ENCODE measurements around the gene TMEM151B. TPM values are rescaled to one million over a fixed set of nuclear protein-coding genes. Genes with fewer than 3 reads are reported as not detected.

The TMEM151B gene
- total and polyA plus RNA-seq, 2 donors (not counting 1 experiment from before 2014, with no cell fraction given) = 0.01 to 0.10 TPM

DNA sequence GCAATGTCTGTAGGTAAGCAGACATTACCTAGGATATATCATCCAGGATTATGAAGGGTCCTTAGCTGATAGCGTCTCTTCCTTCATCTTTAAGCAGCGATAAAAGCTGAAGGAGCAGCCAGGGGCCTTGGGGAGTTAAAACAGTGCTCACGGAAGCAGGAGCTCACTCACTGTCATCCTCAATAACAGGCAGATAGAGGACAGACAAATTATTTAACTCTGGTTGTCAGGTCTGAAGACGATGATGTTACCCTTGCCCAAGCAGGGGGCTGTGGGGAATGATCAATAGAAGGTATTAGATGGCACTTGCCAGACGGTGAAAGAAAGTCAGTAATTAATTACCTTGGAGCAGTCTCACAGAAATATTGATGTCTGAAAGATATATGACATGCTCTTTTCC, 59.6 kb downstream of the TMEM151B start:
- Histone ChIP-seq H4K20me1 (ENCODE audit: control insufficient read depth, insufficient read depth, low read length, poor library complexity, severe bottlenecking) (no peaks in the 10 kb centered on the region), H3K4me2 (replicated peaks; ENCODE audit: low read depth, low read length, poor library complexity, severe bottlenecking) (no peak overlapping the region), H3K27me3 (replicated peaks in 1 of 4; ENCODE audit: control extremely low read depth in 1 of 4, control insufficient read depth in 3 of 4, insufficient read depth in 4 of 4, low read length in 3 of 4) (peaks cover 0 to 6% (median 2%) of the 10 kb centered on the region in 4 experiments), H3K79me2 (ENCODE audit: control insufficient read depth, insufficient read depth, low read length) (no peaks in the 10 kb centered on the region), H3K27ac (ENCODE audit: low read length in 2 of 2) (no peak overlapping the region), H3K4me1 (ENCODE audit: control insufficient read depth in 2 of 2, insufficient read depth in 2 of 2, low read length in 2 of 2) (no peaks in the 10 kb centered on the region), H3K4me3 (ENCODE audit: control extremely low read depth in 1 of 5, extremely low read depth in 1 of 5, insufficient read depth in 1 of 5, low read depth in 2 of 5, low read length in 4 of 5) (no peak overlapping the region), H3K9me3 (ENCODE audit: control extremely low read depth in 1 of 3, control insufficient read depth in 2 of 3, insufficient read depth in 1 of 3, low read length in 2 of 3) (no peaks in the 10 kb centered on the region), H3K36me3 (replicated peaks in 1 of 2; ENCODE audit: control extremely low read depth in 1 of 2, control insufficient read depth in 1 of 2, extremely low read depth in 1 of 2, insufficient read depth in 2 of 2, low read length in 1 of 2) (no peaks in the 10 kb centered on the region), H2AFZ (ENCODE audit: insufficient read depth, low read depth, low read length, poor library complexity, severe bottlenecking) (no peak overlapping the region), H3K9ac (ENCODE audit: low read length) (no peak overlapping the region)
- intact Hi-C loops (cut with micrococcal nuclease) = no loop called here
- ChIA-PET POLR2A (no interaction called here), CTCF (interaction anchor here (1.1 kb wide), 1 partner anchor 8 kb away, joined by 3 read pairs; no protein-coding TSS in a partner anchor)
- no peak overlapping the region for H3K4me3 Mint-ChIP-seq
- DNase-seq (no peak), ATAC-seq (ENCODE audit: low read depth) (no peak)
- no peak for TF ChIP-seq EZH2 (IDR thresholded peaks at IDR 0.05; ENCODE audit: borderline replicate concordance, insufficient read depth, low read depth, low read length, poor library complexity, severe bottlenecking)
- TF ChIP-seq, protein P1, sequence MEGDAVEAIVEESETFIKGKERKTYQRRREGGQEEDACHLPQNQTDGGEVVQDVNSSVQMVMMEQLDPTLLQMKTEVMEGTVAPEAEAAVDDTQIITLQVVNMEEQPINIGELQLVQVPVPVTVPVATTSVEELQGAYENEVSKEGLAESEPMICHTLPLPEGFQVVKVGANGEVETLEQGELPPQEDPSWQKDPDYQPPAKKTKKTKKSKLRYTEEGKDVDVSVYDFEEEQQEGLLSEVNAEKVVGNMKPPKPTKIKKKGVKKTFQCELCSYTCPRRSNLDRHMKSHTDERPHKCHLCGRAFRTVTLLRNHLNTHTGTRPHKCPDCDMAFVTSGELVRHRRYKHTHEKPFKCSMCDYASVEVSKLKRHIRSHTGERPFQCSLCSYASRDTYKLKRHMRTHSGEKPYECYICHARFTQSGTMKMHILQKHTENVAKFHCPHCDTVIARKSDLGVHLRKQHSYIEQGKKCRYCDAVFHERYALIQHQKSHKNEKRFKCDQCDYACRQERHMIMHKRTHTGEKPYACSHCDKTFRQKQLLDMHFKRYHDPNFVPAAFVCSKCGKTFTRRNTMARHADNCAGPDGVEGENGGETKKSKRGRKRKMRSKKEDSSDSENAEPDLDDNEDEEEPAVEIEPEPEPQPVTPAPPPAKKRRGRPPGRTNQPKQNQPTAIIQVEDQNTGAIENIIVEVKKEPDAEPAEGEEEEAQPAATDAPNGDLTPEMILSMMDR (IDR thresholded peaks at IDR 0.05) = no peak
- H3K27me3 Mint-ChIP-seq = peaks cover 39% of the 10 kb centered on the region
- no peaks in the 10 kb centered on the region for H3K9me3 Mint-ChIP-seq (ENCODE audit: insufficient read depth)
- H3K27ac Mint-ChIP-seq = no peak overlapping the region
- no peaks in the 10 kb centered on the region for H3K4me1 Mint-ChIP-seq
- 50% methylated on average over 2 of the region's 5 CpGs for WGBS (ENCODE audit: insufficient coverage)

DNA sequence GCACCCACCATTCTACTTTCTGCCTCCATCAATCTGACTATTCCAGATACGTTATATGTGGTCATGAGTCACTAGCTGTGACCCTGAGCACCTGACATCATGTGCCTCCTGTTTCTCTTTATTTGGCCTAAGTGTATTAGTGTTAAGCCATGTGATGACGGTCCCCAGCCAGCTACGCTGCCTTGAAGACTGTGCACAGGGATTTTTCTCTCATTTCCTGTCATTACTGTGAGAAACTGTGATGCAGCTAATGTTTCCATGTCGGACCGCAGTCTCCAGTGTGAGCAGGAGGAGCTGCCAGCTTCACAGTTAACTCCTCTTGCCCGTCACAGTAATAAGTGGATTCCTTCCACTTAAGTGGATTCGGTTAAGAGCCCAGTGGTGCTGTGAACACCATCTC, 62.3 kb downstream of the TMEM151B start:
- DNase-seq (no peak), ATAC-seq (ENCODE audit: low read depth) (no peak)
- Histone ChIP-seq H2AFZ (ENCODE audit: insufficient read depth, low read depth, low read length, poor library complexity, severe bottlenecking) (no peak overlapping the region), H3K9ac (ENCODE audit: low read length) (no peak overlapping the region), H3K9me3 (ENCODE audit: control extremely low read depth in 1 of 3, control insufficient read depth in 2 of 3, insufficient read depth in 1 of 3, low read length in 2 of 3) (no peaks in the 10 kb centered on the region), H3K27me3 (replicated peaks in 1 of 4; ENCODE audit: control extremely low read depth in 1 of 4, control insufficient read depth in 3 of 4, insufficient read depth in 4 of 4, low read length in 3 of 4) (peaks cover 0 to 5% (median 2%) of the 10 kb centered on the region in 4 experiments), H3K4me2 (replicated peaks; ENCODE audit: low read depth, low read length, poor library complexity, severe bottlenecking) (no peak overlapping the region), H3K79me2 (ENCODE audit: control insufficient read depth, insufficient read depth, low read length) (no peaks in the 10 kb centered on the region), H3K4me1 (ENCODE audit: control insufficient read depth in 2 of 2, insufficient read depth in 2 of 2, low read length in 2 of 2) (no peaks in the 10 kb centered on the region), H3K27ac (ENCODE audit: low read length in 2 of 2) (no peak overlapping the region), H3K36me3 (replicated peaks in 1 of 2; ENCODE audit: control extremely low read depth in 1 of 2, control insufficient read depth in 1 of 2, extremely low read depth in 1 of 2, insufficient read depth in 2 of 2, low read length in 1 of 2) (no peaks in the 10 kb centered on the region), H4K20me1 (ENCODE audit: control insufficient read depth, insufficient read depth, low read length, poor library complexity, severe bottlenecking) (no peaks in the 10 kb centered on the region), H3K4me3 (ENCODE audit: control extremely low read depth in 1 of 5, extremely low read depth in 1 of 5, insufficient read depth in 1 of 5, low read depth in 2 of 5, low read length in 4 of 5) (no peak overlapping the region)
- TF ChIP-seq, protein P1 (IDR thresholded peaks at IDR 0.05) = no peak
- TF ChIP-seq EZH2 (IDR thresholded peaks at IDR 0.05; ENCODE audit: borderline replicate concordance, insufficient read depth, low read depth, low read length, poor library complexity, severe bottlenecking) = no peak
- intact Hi-C loops (cut with micrococcal nuclease) = no loop called here
- ChIA-PET CTCF (interaction anchor here (1.6 to 2.1 kb wide), 3 partner anchors 155 to 236 kb away, joined by 4 to 7 read pairs (median 7); no protein-coding TSS in a partner anchor), POLR2A (no interaction called here)
- Mint-ChIP-seq H3K27me3 (peaks cover 40% of the 10 kb centered on the region), H3K4me3 (no peak overlapping the region), H3K27ac (no peak overlapping the region), H3K4me1 (no peaks in the 10 kb centered on the region), H3K9me3 (ENCODE audit: insufficient read depth) (no peaks in the 10 kb centered on the region)
- 100% methylated on average over 5 of the region's 7 CpGs for WGBS (ENCODE audit: insufficient coverage)
